ENCODE measurements around the gene BRD4. TPM values are rescaled to one million over a fixed set of nuclear protein-coding genes. Genes with fewer than 3 reads are reported as not detected.
A peak's percentile ranks its signal among the peaks of the same experiment; 100 is the strongest.

BRD4 gene
- total RNA-seq, 4 donors from 2014 or later: 7.7 to 38.2 (median 31.3) TPM

DNA sequence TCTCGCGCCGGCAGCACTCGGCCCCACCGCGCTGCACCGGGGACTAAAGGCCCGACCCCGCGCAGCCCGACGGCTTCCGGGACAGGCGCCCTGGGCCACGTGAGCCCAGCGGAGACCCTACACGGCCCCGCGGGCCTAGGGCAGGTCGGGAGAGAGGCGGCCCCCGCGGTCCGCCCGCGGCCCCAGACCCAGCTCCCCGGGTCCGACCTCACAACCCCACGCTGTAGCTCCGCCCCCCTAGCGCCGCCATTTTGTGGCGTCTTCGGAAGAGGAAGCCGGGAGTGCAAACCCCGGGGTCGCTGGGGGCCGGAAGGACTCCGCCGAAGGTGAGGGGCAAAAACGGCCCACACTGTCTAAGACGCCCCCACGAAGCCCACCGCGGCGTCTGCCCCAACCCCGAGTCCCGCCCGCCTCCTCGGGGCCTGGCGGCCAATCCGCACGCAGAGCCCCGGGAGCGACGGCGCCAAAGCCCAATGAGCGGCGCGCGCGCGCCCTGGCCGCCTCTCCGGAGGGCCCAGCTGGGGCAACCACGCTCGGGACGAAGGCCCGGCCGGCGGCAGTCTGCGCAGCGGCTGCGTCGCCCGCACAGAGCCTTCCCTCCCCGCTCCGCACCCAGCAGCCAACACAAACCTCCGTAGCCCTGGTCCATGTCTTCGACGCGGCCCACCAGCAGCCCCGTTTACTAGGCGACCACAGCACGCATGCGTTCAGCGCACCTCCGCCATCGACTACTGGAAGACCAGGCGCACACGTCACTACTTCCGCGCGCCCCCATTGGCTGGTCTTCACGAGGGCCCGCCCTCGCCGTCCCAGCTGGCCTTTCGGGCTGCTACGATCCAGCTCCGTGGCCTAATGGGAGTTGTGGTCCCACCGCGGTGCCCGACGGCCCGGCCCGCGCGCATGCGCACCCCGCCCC, 47.0 kb upstream of the BRD4 start, which contains the start of gene AKAP8:
Gene AKAP8, minus strand, starts transcription at position 705 of the 916 bp plus-strand sequence. Its CDS starts 56 bp downstream, at position 649.
- TF ChIP-seq, protein P1, sequence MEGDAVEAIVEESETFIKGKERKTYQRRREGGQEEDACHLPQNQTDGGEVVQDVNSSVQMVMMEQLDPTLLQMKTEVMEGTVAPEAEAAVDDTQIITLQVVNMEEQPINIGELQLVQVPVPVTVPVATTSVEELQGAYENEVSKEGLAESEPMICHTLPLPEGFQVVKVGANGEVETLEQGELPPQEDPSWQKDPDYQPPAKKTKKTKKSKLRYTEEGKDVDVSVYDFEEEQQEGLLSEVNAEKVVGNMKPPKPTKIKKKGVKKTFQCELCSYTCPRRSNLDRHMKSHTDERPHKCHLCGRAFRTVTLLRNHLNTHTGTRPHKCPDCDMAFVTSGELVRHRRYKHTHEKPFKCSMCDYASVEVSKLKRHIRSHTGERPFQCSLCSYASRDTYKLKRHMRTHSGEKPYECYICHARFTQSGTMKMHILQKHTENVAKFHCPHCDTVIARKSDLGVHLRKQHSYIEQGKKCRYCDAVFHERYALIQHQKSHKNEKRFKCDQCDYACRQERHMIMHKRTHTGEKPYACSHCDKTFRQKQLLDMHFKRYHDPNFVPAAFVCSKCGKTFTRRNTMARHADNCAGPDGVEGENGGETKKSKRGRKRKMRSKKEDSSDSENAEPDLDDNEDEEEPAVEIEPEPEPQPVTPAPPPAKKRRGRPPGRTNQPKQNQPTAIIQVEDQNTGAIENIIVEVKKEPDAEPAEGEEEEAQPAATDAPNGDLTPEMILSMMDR (IDR thresholded peaks at IDR 0.05): no peak
- peak in 3 of 4 donors; percentile 58 to 82 (median 71) for TF ChIP-seq POLR2A (IDR thresholded peaks at IDR 0.05)
- WGBS, 2 donors: 0% methylated on average over 19 of the region's 111 CpGs; no CpG with 5 or more reads in 1 of the 2 donors
- peaks cover 23 to 52% (median 45%) of the 10 kb centered on the region in 3 donors for H3K4me1 ChIP-seq
- no peaks in the 10 kb centered on the region for H3K9me3 ChIP-seq
- H3K27ac ChIP-seq: peak within 1 kb of the TSS; percentile 94 to 99 (median 97)
- peak within 1 kb of the TSS; percentile 74 to 100 (median 96) for H3K4me3 ChIP-seq
- peak; percentile 88 for DNase-seq
- H3K27me3 ChIP-seq: no peaks in the 10 kb centered on the region
- H3K36me3 ChIP-seq: peaks cover 0 to 18% (median 0%) of the 10 kb centered on the region in 3 donors
- intact Hi-C loops (cut with DNase I): loop anchor here (10.0 kb wide), 1 partner anchor 115 kb away; no protein-coding TSS in a partner anchor

DNA sequence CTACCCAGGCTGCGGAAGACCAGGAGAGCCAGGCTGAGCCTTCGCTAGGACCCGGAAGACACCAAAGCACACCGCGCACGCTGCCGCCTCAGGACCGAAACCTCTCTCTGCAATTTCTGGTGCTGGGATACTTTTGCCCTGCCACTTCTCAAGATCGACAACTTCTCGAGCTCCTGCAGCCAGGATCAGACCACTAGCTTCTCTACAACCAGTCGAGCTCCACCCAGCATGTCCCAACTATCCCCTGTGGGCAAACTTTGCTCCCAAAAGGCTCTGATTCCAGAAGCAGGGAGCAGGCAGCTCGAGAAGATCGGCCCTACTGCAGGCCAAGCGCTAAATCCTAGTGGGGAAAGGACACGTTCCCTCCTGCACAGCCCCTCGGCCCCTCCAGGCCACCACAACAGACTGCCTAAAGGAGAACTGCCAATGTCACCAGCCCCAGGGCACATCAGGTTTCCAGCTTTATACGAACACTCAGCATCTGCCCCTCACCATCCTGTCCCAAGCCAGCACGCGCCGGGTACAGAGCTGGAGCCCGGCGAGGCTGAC, 46.3 kb upstream of the BRD4 start:
- DNase-seq: no peak
- TF ChIP-seq POLR2A (IDR thresholded peaks at IDR 0.05): no peak
- TF ChIP-seq, protein P1 (IDR thresholded peaks at IDR 0.05): peak in 1 of 6 experiments; percentile 3
- H3K27ac ChIP-seq: peak overlapping the region; percentile 94 to 99 (median 97)
- peaks cover 0 to 25% (median 5%) of the 10 kb centered on the region in 3 donors for H3K36me3 ChIP-seq
- H3K27me3 ChIP-seq: no peaks in the 10 kb centered on the region
- 0% methylated on average over 8 to 20 of the region's 22 CpGs for WGBS, 2 donors
- no peaks in the 10 kb centered on the region for H3K9me3 ChIP-seq
- H3K4me3 ChIP-seq: peak overlapping the region; percentile 74 to 100 (median 96)
- peaks cover 23 to 59% (median 52%) of the 10 kb centered on the region in 3 donors for H3K4me1 ChIP-seq
- intact Hi-C loops (cut with DNase I): loop anchor here (10.0 kb wide), 1 partner anchor 114 kb away; no protein-coding TSS in a partner anchor

DNA sequence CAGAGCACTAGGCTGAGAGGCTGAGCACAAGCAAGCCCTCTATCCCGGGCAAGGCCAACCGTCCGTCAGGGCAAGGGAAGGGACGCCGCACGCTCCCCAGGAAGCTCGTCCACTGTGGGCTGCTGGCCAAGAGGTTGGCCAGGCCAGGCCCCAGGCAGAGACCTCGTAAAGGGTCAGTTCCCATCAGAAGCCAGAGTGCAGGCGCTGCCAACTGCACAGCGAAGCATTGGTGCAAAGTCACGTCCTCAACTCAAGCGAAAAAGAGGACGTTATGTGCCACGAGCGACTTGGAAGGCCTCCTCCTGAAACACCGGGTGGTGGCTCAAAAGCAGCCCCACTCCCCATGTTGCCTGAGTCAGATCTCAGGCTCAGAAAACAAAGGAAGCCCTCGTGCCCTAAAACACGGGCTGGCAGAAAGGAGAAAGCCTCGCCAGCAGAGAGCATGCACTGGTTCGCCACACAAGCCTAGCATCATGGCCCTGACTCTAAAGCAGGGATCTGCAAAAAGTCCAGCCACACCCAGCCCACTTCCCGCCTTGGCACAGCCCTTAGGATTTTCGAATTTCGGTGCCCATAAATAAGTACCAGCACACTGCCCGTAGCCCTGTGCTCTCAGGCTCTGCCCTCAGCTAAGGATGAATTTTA, 42.6 kb upstream of the BRD4 start:
- Histone ChIP-seq H3K27ac (peak overlapping the region; percentile 11 to 53 (median 40)), H3K27me3 (no peaks in the 10 kb centered on the region), H3K9me3 (no peaks in the 10 kb centered on the region), H3K4me3 (no peak overlapping the region), H3K4me1 (peaks cover 16 to 56% (median 46%) of the 10 kb centered on the region in 3 donors), H3K36me3 (peaks cover 20 to 50% (median 35%) of the 10 kb centered on the region in 3 donors)
- intact Hi-C loops (cut with DNase I): loop anchor here (10.0 kb wide), 1 partner anchor 110 kb away; no protein-coding TSS in a partner anchor
- WGBS, 2 donors: 49 to 57% methylated on average over 7 to 8 of the region's 24 CpGs
- DNase-seq: no peak
- no peak for TF ChIP-seq POLR2A (IDR thresholded peaks at IDR 0.05)
- TF ChIP-seq, protein P1 (IDR thresholded peaks at IDR 0.05): no peak

DNA sequence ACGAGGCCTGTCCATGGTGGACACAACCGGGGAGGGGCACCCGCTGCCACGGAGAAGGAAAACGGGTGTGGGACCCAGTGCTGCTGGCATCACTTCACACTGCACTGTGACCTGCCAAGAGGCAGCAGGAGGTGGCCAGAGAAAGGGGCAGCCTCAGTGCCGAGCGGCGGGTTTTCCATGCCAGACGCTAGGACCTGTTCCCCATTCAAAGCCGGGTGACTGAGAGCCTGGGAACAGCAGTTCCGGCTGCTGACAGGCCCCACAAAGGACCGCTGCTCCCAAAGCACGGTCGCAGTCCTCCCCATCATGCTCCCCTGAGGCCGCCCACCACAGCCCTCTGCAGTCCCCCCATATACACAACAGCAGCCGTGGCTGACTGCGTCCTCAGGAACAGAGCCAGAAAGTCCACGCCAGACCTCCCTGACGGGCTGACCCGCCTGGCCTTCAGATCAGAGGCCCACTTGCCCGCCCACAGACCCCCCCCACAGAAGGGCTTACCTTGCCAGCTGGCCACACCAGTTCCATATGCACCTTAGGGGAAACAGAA, 41.8 kb upstream of the BRD4 start:
- Histone ChIP-seq H3K36me3 (peaks cover 28 to 57% (median 42%) of the 10 kb centered on the region in 3 donors), H3K4me3 (no peak overlapping the region), H3K27ac (peak overlapping the region; percentile 11 to 53 (median 40)), H3K9me3 (no peaks in the 10 kb centered on the region), H3K27me3 (no peaks in the 10 kb centered on the region), H3K4me1 (peaks cover 16 to 56% (median 46%) of the 10 kb centered on the region in 3 donors)
- no peak for DNase-seq
- WGBS, 2 donors: 72 to 87% methylated on average over 8 to 17 of the region's 21 CpGs
- intact Hi-C loops (cut with DNase I): loop anchor here (10.0 kb wide), 1 partner anchor 109 kb away; no protein-coding TSS in a partner anchor
- TF ChIP-seq, protein P1 (IDR thresholded peaks at IDR 0.05): no peak
